Activated naive CD4-positive, alpha-beta T cell (primary cell): Measurements from ENCODE around the gene TNFSF11.

Experiments used
- DNase-seq, 4 experiments: peaks; one replicate each; lab custom pipeline; 2025; lab: John Stamatoyannopoulos, UW

The TNFSF11 gene

GRCh38 chr13:42561752-42562467, 12.0 kb upstream of the TNFSF11 start:
- no peak for DNase-seq

GRCh38 chr13:42567906-42568305, 6.0 kb upstream of the TNFSF11 start:
- no peak for DNase-seq

- no peak for DNase-seq
These were observed 4.2 kb upstream of the TNFSF11 start for GRCh38 chr13:42569576-42570344.

- DNase-seq = no peak
These were observed 2.1 kb upstream of the TNFSF11 start for GRCh38 chr13:42571895-42572294.

GRCh38 chr13:42574435-42575311, 721 bp downstream of the TNFSF11 start:
- DNase-seq = peak in 3 of 4 experiments; percentile 4 to 31 (median 16)

GRCh38 chr13:42575938-42576337, 2.0 kb downstream of the TNFSF11 start:
- no peak for DNase-seq

GRCh38 chr13:42577538-42577937, 3.6 kb downstream of the TNFSF11 start:
- DNase-seq = no peak

- DNase-seq = no peak
These were observed 6.7 kb downstream of the TNFSF11 start for GRCh38 chr13:42580644-42581043.

GRCh38 chr13:42581427-42581826, 7.5 kb downstream of the TNFSF11 start:
- no peak for DNase-seq

GRCh38 chr13:42591602-42592001, 17.6 kb downstream of the TNFSF11 start:
- DNase-seq = no peak

- no peak for DNase-seq
These were observed 19.3 kb downstream of the TNFSF11 start for GRCh38 chr13:42592915-42593900.

- DNase-seq = peak; percentile 2 to 9 (median 6)
These were observed 20.7 kb downstream of the TNFSF11 start for GRCh38 chr13:42594481-42595252.

- DNase-seq = no peak
These were observed 21.3 kb downstream of the TNFSF11 start for GRCh38 chr13:42595253-42595571.

GRCh38 chr13:42597505-42597904, 23.6 kb downstream of the TNFSF11 start:
- no peak for DNase-seq

GRCh38 chr13:42600943-42601342, 27.0 kb downstream of the TNFSF11 start:
- no peak for DNase-seq

- DNase-seq = no peak
These were observed 29.0 kb downstream of the TNFSF11 start for GRCh38 chr13:42602906-42603305.

- DNase-seq = no peak
These were observed 29.6 kb downstream of the TNFSF11 start for GRCh38 chr13:42603571-42603970.

- no peak for DNase-seq
These were observed 33.6 kb downstream of the TNFSF11 start for GRCh38 chr13:42607546-42607945.

GRCh38 chr13:42610649-42611048, 36.7 kb downstream of the TNFSF11 start:
- no peak for DNase-seq

- no peak for DNase-seq
These were observed 37.3 kb downstream of the TNFSF11 start for GRCh38 chr13:42611086-42611779.
